ENCODE data around the gene CORO7.

Gene CORO7

GRCh38 chr16:4316864-4317531, 99.4 kb downstream of the CORO7 start:
- no peak for DNase-seq

GRCh38 chr16:4316108-4316863, 100.1 kb downstream of the CORO7 start:
- DNase-seq: no peak

- no peak for DNase-seq
Measured at GRCh38 chr16:4315186-4316107, 100.9 kb downstream of the CORO7 start, which contains the start of gene GLIS2. TSS of gene GLIS2 (plus strand) at chr16:4316067. CDS start at chr16:4332281, 16,214 bp downstream.

- no peak for DNase-seq
Measured at GRCh38 chr16:4314532-4315185, 101.7 kb downstream of the CORO7 start.

- DNase-seq: no peak
Measured at GRCh38 chr16:4313563-4314531, 102.5 kb downstream of the CORO7 start.

- DNase-seq: no peak
Measured at GRCh38 chr16:4309833-4310266, 106.5 kb downstream of the CORO7 start.

- DNase-seq: no peak
Measured at GRCh38 chr16:4309102-4309832, 107.1 kb downstream of the CORO7 start.

- no peak for DNase-seq
Measured at GRCh38 chr16:4307215-4308037, 109.0 kb downstream of the CORO7 start.

GRCh38 chr16:4306470-4307214, 109.8 kb downstream of the CORO7 start:
- no peak for DNase-seq

All from NCI-H1417 treated with DMSO at 0.1 percent for 48 hours (cell line).